B cell (primary cell): ENCODE data around the gene ZNF611. TPM values are rescaled to one million over a fixed set of nuclear protein-coding genes. Genes with fewer than 3 reads are reported as not detected.
"Not testable (repeated sequence)": the region's sequence is repeated elsewhere in the genome, so short reads cannot be mapped to it uniquely, and the experiment has no call there.

Source experiments
- ATAC-seq: fragments of 200-7000 bp; cut with Tn5 transposase; one replicate; pipeline ENCODE4 v1.10.0; 2021; ENCODE audit warnings: low read depth, mild to moderate bottlenecking, moderate number of reproducible peaks, moderate library complexity
- CTCF ChIA-PET: fragments of 350-600 bp; sonication (Branson Sonifier 250); formaldehyde crosslinking; loops from one replicate; lab custom pipeline; 2021; ENCODE audit warnings: antibody characterized with exemption, inconsistent platforms; lab: Charles Lee
- POLR2A ChIA-PET: fragments of 350-600 bp; sonication (Branson Sonifier 250); formaldehyde crosslinking; loops from one replicate; lab custom pipeline; 2021; ENCODE audit warnings: antibody characterized with exemption; lab: Charles Lee
- DNase-seq: peaks from one replicate; pipeline ENCODE4 v3.0.0; 2013
- H2AFZ ChIP-seq: 2 replicates; pipeline ENCODE4 v1.6.1; 2012; ENCODE audit warnings: mild to moderate bottlenecking, low read depth, low read length; ENCODE audit not compliant: insufficient read depth, poor library complexity, severe bottlenecking
- H3K27ac ChIP-seq, 2 donors: 1 replicate in 1 of 2; 2 replicates in 1 of 2; pipeline ENCODE4 v1.5.1; 2012 to 2013; ENCODE audit warnings: low read length in 2 of 2, mild to moderate bottlenecking in 2 of 2, moderate library complexity in 1 of 2
- H3K27me3 ChIP-seq, 4 experiments: fragments of 200-600 bp in 1 of 4; sonication (generic) in 1 of 4; replicated peaks in 1 of 4; 1 replicate in 2 of 4; 2 replicates in 2 of 4; pipeline versions ENCODE4 v1.6.1 to v1.7.0; 2013 to 2016; ENCODE audit warnings: low read length in 3 of 4, mild to moderate bottlenecking in 2 of 4, mixed read lengths in 1 of 4, moderate library complexity in 1 of 4; ENCODE audit not compliant: insufficient read depth in 4 of 4, control insufficient read depth in 3 of 4; ENCODE audit errors: control extremely low read depth in 1 of 4
- H3K36me3 ChIP-seq, 2 experiments: replicated peaks in 1 of 2; 1 replicate in 1 of 2; 2 replicates in 1 of 2; pipeline versions ENCODE4 v1.6.1 to v1.7.1; 2013; ENCODE audit warnings: low read length in 1 of 2; ENCODE audit not compliant: insufficient read depth in 2 of 2, control insufficient read depth in 1 of 2; ENCODE audit errors: control extremely low read depth in 1 of 2, extremely low read depth in 1 of 2
- H3K4me1 ChIP-seq, 2 donors: fragments of 200-600 bp in 1 of 2; sonication (generic) in 1 of 2; 1 replicate in 1 of 2; 2 replicates in 1 of 2; pipeline versions ENCODE4 v1.5.1 to v1.6.1; 2013 to 2017; ENCODE audit warnings: low read length in 2 of 2; ENCODE audit not compliant: control insufficient read depth in 2 of 2, insufficient read depth in 2 of 2
- H3K4me2 ChIP-seq: replicated peaks from 2 replicates; pipeline ENCODE3; 2012; ENCODE audit warnings: mild to moderate bottlenecking, low read depth, low read length; ENCODE audit not compliant: poor library complexity, severe bottlenecking
- H3K4me3 ChIP-seq, 5 experiments: fragments of 200-600 bp in 1 of 5; sonication (generic) in 1 of 5; 1 replicate in 3 of 5; 2 replicates in 2 of 5; pipeline versions ENCODE4 v1.5.1 to v1.7.0; 2011 to 2016; ENCODE audit warnings: low read length in 4 of 5, mild to moderate bottlenecking in 4 of 5, low read depth in 2 of 5, control low read depth in 1 of 5, moderate library complexity in 1 of 5; ENCODE audit not compliant: insufficient read depth in 1 of 5; ENCODE audit errors: control extremely low read depth in 1 of 5, extremely low read depth in 1 of 5
- H3K79me2 ChIP-seq: fragments of 200-600 bp; sonication (generic); one replicate; pipeline ENCODE4 v1.6.0; 2016; ENCODE audit warnings: low read length; ENCODE audit not compliant: control insufficient read depth, insufficient read depth
- H3K9ac ChIP-seq: fragments of 200-600 bp; sonication (generic); 2 replicates; pipeline ENCODE4 v1.6.1; 2017; ENCODE audit warnings: mild to moderate bottlenecking, low read length, moderate library complexity
- H3K9me3 ChIP-seq, 3 donors: one replicate each; pipeline versions ENCODE4 v1.6.1 to v1.7.1; 2013; ENCODE audit warnings: low read length in 2 of 3; ENCODE audit not compliant: control insufficient read depth in 2 of 3, insufficient read depth in 1 of 3; ENCODE audit errors: control extremely low read depth in 1 of 3
- H4K20me1 ChIP-seq: 2 replicates; pipeline ENCODE4 v1.6.0; 2012; ENCODE audit warnings: mild to moderate bottlenecking, low read length; ENCODE audit not compliant: insufficient read depth, control insufficient read depth, poor library complexity, severe bottlenecking
- H3K27ac Mint-ChIP-seq: one replicate; pipeline ENCODE4 v1.8.0; 2021; ENCODE audit warnings: mixed read lengths
- H3K27me3 Mint-ChIP-seq: one replicate; pipeline ENCODE4 v1.8.0; 2021; ENCODE audit warnings: mixed read lengths
- H3K4me1 Mint-ChIP-seq: one replicate; pipeline ENCODE4 v1.8.0; 2021; ENCODE audit warnings: mixed read lengths
- H3K4me3 Mint-ChIP-seq: one replicate; pipeline ENCODE4 v1.8.0; 2021; ENCODE audit warnings: mixed read lengths
- H3K9me3 Mint-ChIP-seq: one replicate; pipeline ENCODE4 v1.8.0; 2022; ENCODE audit warnings: mixed read lengths; ENCODE audit not compliant: insufficient read depth
- CTCF ChIP-seq: fragments of 200-600 bp; IDR thresholded peaks from one replicate; pipeline ENCODE4 v1.8.0; 2022; ENCODE audit warnings: antibody characterized with exemption, mild to moderate bottlenecking
- EZH2 ChIP-seq: IDR thresholded peaks from 2 replicates; pipeline ENCODE4 v1.6.1; 2012; ENCODE audit warnings: borderline replicate concordance, low read depth, mild to moderate bottlenecking, moderate library complexity, low read length; ENCODE audit not compliant: insufficient read depth, poor library complexity, severe bottlenecking
- WGBS: methylation state at CpG from one replicate; pipeline ENCODE4 v1.1.5; 2013; ENCODE audit warnings: missing lambda C conversion rate; ENCODE audit not compliant: insufficient coverage; 5-methylcytosine and 5-hydroxymethylcytosine counted together
- intact Hi-C: fragments of 100-400 bp; cut with micrococcal nuclease; formaldehyde crosslinking; loops from one replicate; pipeline ENCODE4 v1.10.0; 2022
- polyA plus RNA-seq: library from polyadenylated mRNA; depleted of rRNA; stranded (reverse); fragments of >200 nt; gene quantifications from 2 replicates; pipeline ENCODE4 v1.2.3, GENCODE V29; 2012
- total RNA-seq, 2 donors: library from RNA; stranded (reverse); fragments of 120-200 nt in 1 of 2; gene quantifications; 1 replicate in 1 of 2; 2 replicates in 1 of 2; pipeline versions ENCODE4 v1.2.3 to v1.2.4, GENCODE V29; 2013 to 2022

The ZNF611 gene
- total and polyA plus RNA-seq, 2 donors (not counting 1 experiment from before 2014, with no cell fraction given), result 10.2 to 51.5 TPM

- 50% methylated on average over 3 of the region's 3 CpGs for WGBS
- H2AFZ ChIP-seq, result no peak overlapping the region
- H4K20me1 ChIP-seq, result no peaks in the 10 kb centered on the region
- H3K4me3 ChIP-seq, result no peak overlapping the region
- H3K27ac Mint-ChIP-seq, result peak overlapping the region; percentile 56
- no peaks in the 10 kb centered on the region for H3K4me1 ChIP-seq
- intact Hi-C loops, result no loop called here
- H3K79me2 ChIP-seq, result no peaks in the 10 kb centered on the region
- no peak for DNase-seq
- CTCF ChIA-PET, result no interaction called here
- H3K4me3 Mint-ChIP-seq, result no peak overlapping the region
- H3K27me3 Mint-ChIP-seq, result no peaks in the 10 kb centered on the region
- ATAC-seq, result no peak
- POLR2A ChIA-PET, result no interaction called here
- H3K9me3 Mint-ChIP-seq, result no peaks in the 10 kb centered on the region
- H3K27me3 ChIP-seq, result no peaks in the 10 kb centered on the region
- no peak overlapping the region for H3K4me2 ChIP-seq
- no peak for TF ChIP-seq EZH2
- no peak for TF ChIP-seq CTCF
- H3K36me3 ChIP-seq, result peaks cover 0 to 19% of the 10 kb centered on the region in 2 experiments
- H3K4me1 Mint-ChIP-seq, result peaks cover 3% of the 10 kb centered on the region
- no peak overlapping the region for H3K27ac ChIP-seq
- no peak overlapping the region for H3K9ac ChIP-seq
- H3K9me3 ChIP-seq, result peaks cover 0 to 13% (median 0%) of the 10 kb centered on the region in 3 donors
These were observed 44.0 kb upstream of the ZNF611 start for GRCh38 chr19:52778811-52779210.

GRCh38 chr19:52756447-52756846, 21.6 kb upstream of the ZNF611 start:
- intact Hi-C loops, H3K4me2 ChIP-seq, H2AFZ ChIP-seq, H3K4me3 Mint-ChIP-seq, POLR2A ChIA-PET, CTCF ChIA-PET, H3K9me3 Mint-ChIP-seq, H3K9ac ChIP-seq, H3K36me3 ChIP-seq, H3K27ac ChIP-seq, H3K79me2 ChIP-seq, H3K27me3 ChIP-seq, H3K4me3 ChIP-seq, H3K27ac Mint-ChIP-seq, H3K4me1 ChIP-seq, H3K4me1 Mint-ChIP-seq, ATAC-seq, H3K27me3 Mint-ChIP-seq, H4K20me1 ChIP-seq, DNase-seq: not testable (repeated sequence)
- H3K9me3 ChIP-seq, result peaks cover 0 to 19% (median 0%) of the 10 kb centered on the region in 3 donors
- WGBS, result 100% methylated on average over 2 of the region's 2 CpGs
